Right lobe of liver (tissue), 4 donors: ENCODE measurements around the gene SLCO4A1.

Experiments used
- POLR2A ChIP-seq: fragments of 450-650 bp; IDR thresholded peaks from one replicate; pipeline ENCODE4 v1.6.1; 2017; ENCODE audit warnings: antibody characterized with exemption, mild to moderate bottlenecking
- TF ChIP-seq, protein P1 (sequence below), 4 donors: fragments of 200-600 bp in 3 of 4; fragments of 450-650 bp in 1 of 4; IDR thresholded peaks; one replicate each; pipeline versions ENCODE4 v1.5.1 to v1.8.0; 2016 to 2022; ENCODE audit warnings: antibody characterized with exemption in 4 of 4, mild to moderate bottlenecking in 2 of 4
- donor health status: DM: no; HTN: no; CAD: no.
- donor health status: DM: no; HTN: no; CAD: no.
- donor health status: DM: no; HTN: yes; CAD: no.

DNA sequence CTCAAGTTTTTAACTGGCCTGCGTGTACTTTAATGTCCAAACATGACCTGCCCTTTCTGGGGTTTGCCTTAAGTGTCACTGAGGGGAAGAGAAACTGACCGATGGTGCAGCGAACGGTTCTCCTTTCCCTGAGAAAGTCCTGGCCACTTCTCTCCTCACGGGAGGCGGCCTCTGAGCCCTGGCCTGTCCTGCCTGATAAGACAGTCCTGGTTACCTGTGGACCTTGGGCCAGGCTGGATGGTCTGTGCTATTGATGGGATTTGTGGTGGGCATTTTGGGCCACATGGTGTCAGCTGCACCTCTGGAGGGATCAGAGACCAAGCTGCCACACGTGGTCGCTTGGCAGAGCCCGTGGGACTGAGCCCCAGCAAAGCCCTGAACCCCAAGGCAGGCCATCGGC lies 54.7 kb downstream of the SLCO4A1 start:
- TF ChIP-seq, protein P1, sequence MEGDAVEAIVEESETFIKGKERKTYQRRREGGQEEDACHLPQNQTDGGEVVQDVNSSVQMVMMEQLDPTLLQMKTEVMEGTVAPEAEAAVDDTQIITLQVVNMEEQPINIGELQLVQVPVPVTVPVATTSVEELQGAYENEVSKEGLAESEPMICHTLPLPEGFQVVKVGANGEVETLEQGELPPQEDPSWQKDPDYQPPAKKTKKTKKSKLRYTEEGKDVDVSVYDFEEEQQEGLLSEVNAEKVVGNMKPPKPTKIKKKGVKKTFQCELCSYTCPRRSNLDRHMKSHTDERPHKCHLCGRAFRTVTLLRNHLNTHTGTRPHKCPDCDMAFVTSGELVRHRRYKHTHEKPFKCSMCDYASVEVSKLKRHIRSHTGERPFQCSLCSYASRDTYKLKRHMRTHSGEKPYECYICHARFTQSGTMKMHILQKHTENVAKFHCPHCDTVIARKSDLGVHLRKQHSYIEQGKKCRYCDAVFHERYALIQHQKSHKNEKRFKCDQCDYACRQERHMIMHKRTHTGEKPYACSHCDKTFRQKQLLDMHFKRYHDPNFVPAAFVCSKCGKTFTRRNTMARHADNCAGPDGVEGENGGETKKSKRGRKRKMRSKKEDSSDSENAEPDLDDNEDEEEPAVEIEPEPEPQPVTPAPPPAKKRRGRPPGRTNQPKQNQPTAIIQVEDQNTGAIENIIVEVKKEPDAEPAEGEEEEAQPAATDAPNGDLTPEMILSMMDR (IDR thresholded peaks at IDR 0.05) = no peak
- TF ChIP-seq POLR2A = no peak
